Adipose tissue (tissue), 3 donors: Measurements from ENCODE around the gene ACYP2. TPM values are rescaled to one million over a fixed set of nuclear protein-coding genes. Genes with fewer than 3 reads are reported as not detected.
"Not testable (repeated sequence)": the region's sequence is repeated elsewhere in the genome, so short reads cannot be mapped to it uniquely, and the experiment has no call there.

Source experiments
- H3K27ac ChIP-seq: one replicate; pipeline ENCODE4 v1.5.1; 2013; ENCODE audit warnings: low read depth, low read length
- WGBS, 3 donors: extraction: QIAGEN DNeasy Blood & Tissue Kit; methylation state at CpG; one replicate each; pipeline ENCODE4 v1.1.7; 2013; 5-methylcytosine and 5-hydroxymethylcytosine counted together
- polyA plus RNA-seq, 3 donors: library from polyadenylated mRNA; stranded (reverse); fragments of 200-250 nt; gene quantifications; one replicate each; pipeline ENCODE4 v1.2.3, GENCODE V29; 2013
- donor health status: healthy with polysubstance abuse.
- donor health status: Bipolar disorder and iron deficiency.
- donor health status: healthy.

ACYP2 gene
- polyA plus RNA-seq, 3 donors, result 14.4 to 26.7 (median 26.1) TPM

GRCh38 chr2:54247115-54247514 is 131.7 kb downstream of the ACYP2 start:
- no peak overlapping the region for H3K27ac ChIP-seq

GRCh38 chr2:54249629-54250028 is 134.2 kb downstream of the ACYP2 start:
- H3K27ac ChIP-seq, result no peak overlapping the region

More at GRCh38 chr2:54247115-54247514, 131.7 kb downstream of the ACYP2 start:
- WGBS, 3 donors, result 52 to 75% (median 55%) methylated on average over 1 of the region's 1 CpG

- no peak overlapping the region for H3K27ac ChIP-seq
Observed at GRCh38 chr2:54254180-54254579, 138.8 kb downstream of the ACYP2 start.

DNA sequence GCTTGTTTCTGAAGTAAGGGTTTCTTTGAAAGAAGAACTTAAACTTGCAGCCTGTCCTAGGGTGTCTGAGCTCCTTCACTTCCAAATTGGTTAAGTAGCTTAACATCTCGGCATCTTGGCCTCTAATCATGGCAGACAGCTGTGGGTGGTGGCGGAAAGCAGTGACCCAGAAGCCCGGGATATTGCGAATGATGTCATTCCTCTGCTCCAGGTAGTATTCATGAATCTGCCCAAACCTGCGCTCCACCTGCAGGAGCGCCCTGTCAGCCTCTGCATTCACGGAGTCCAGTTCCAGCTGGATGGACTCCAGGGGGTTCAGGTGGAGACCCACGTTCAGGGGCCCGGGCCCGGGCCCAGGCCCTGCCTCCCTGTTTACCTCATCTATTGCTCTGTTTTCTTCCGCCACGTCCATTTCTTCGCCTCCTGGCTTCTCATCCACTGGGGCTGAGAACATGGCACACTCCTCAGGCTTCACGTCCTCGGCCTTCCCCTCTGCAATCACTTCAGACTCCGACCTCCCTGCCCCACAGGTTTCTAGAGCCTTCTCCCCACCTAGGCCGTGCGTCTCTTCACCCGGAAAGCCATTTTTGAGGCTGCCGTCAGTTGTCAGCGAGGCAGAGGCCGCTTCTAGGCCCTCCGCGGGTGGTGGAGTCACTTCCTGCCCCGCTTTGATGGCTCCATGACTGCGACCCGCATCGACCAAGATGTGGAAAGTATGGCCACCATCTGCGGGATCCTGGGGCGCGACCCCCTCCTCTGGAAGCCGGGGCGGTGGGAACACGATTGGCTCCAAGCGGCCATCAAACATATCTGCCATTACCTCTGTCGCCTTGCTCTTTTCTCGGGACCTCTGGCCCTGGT is 140.0 kb downstream of the ACYP2 start:
- WGBS, 3 donors, result 93 to 96% (median 95%) methylated on average over 37 of the region's 37 CpGs
- no peak overlapping the region for H3K27ac ChIP-seq

GRCh38 chr2:54256091-54256694 is 140.8 kb downstream of the ACYP2 start, which contains the start of gene TSPYL6:
TSS of gene TSPYL6 (minus strand) at chr2:54256229. CDS start at chr2:54256151, 78 bp downstream.
- 97 to 98% (median 98%) methylated on average over 25 of the region's 25 CpGs for WGBS, 3 donors
- H3K27ac ChIP-seq, result no peak within 1 kb of the TSS

GRCh38 chr2:54258166-54258565 is 142.8 kb downstream of the ACYP2 start:
- 69 to 91% (median 78%) methylated on average over 2 of the region's 2 CpGs for WGBS, 3 donors
- no peak overlapping the region for H3K27ac ChIP-seq

GRCh38 chr2:54259413-54260240 is 144.2 kb downstream of the ACYP2 start:
- 90 to 95% (median 94%) methylated on average over 6 of the region's 6 CpGs for WGBS, 3 donors
- no peak overlapping the region for H3K27ac ChIP-seq

- H3K27ac ChIP-seq, result no peak overlapping the region
- 95 to 100% (median 96%) methylated on average over 2 of the region's 2 CpGs for WGBS, 3 donors
Observed at GRCh38 chr2:54260241-54260595, 144.8 kb downstream of the ACYP2 start.

DNA sequence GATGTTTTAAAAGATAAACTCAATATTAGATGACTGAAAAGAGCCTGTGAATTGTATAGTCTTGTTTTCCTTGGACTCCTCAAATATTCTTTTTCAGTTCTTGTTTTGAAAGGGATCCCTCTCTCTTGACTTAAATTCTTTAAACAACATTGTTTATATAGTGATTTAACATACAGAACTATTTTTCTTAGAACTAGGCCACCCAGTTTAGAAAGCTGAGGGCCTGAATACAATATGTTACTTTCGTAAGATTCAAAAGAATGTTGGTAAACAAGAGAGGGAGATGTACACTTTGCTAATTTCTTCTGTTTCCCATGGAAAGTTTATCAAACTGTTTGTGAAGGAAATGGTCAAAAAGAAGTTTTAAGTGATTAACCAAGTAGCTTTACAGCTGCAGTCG is 146.1 kb downstream of the ACYP2 start:
- WGBS, 3 donors, result 19 to 77% (median 65%) methylated on average over 2 of the region's 2 CpGs
- no peak overlapping the region for H3K27ac ChIP-seq

DNA sequence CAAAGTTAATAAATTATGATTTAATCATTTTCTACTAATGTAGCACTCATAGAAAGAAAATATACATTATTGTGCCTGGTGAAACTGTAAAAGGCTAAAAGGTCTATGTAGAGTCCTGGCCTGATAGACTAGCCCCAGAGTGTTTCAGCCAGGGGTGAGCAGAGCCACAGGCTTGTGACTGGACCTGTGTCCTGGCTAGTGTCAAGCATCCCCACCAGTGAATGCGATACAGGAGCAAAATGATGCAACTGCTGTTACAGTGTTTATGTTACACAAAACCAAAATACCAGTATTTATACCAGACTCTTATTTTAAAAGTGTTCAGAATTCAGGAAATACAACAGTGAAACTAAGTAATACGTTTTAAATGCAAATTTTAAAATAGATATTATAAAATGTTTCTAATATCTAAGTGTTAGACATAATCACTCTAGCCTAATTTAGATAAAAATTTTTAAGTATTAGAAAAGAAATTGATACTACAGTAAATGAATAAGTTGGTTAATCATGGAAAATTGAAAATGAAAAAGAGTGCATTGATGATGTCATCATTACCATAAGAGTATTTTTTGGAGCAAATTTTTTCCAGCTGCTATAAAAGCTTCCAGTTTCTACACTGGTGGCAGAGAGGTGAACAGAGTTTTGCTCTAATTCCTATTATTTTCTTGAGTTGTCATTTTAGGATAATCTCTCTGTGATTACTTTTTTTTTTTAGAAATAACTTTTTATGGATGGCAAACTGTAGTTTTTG is 146.8 kb downstream of the ACYP2 start:
- WGBS, 3 donors, result 71 to 80% (median 79%) methylated on average over 2 of the region's 2 CpGs
- H3K27ac ChIP-seq, result no peak overlapping the region

GRCh38 chr2:54265081-54265480 is 149.7 kb downstream of the ACYP2 start:
- 61 to 68% (median 66%) methylated on average over 1 of the region's 1 CpG for WGBS, 3 donors
- not testable (repeated sequence) for H3K27ac ChIP-seq

- WGBS, 3 donors, result 45 to 94% (median 63%) methylated on average over 1 of the region's 1 CpG
Observed at GRCh38 chr2:54267577-54267976, 152.2 kb downstream of the ACYP2 start.

DNA sequence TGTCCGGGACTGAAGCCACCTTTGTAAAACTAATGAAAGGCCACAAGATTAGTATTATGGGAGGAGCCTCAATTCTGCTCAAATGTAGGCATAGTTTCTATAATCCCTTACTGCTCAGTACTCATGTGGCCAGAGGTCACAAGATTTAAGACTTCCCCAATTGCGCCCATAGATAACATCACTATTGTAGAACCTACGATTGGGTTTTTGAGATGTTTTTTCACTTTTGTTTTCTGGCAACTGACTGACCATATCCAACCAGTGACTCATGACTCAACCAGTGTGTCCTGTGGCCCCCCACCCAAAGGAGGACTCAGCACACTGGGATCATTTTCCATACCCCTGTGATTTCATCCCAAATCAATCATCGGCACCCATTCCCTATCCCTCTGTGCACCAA is 155.8 kb downstream of the ACYP2 start:
- WGBS, 3 donors, result 92 to 96% (median 93%) methylated on average over 4 of the region's 4 CpGs
- H3K27ac ChIP-seq, result no peak overlapping the region

More at GRCh38 chr2:54267577-54267976, 152.2 kb downstream of the ACYP2 start:
- H3K27ac ChIP-seq, result no peak overlapping the region

GRCh38 chr2:54271843-54272627 is 156.6 kb downstream of the ACYP2 start:
- WGBS, 3 donors, result 88 to 97% (median 92%) methylated on average over 6 of the region's 6 CpGs
- H3K27ac ChIP-seq, result no peak overlapping the region

- 55% methylated on average over 1 of the region's 1 CpG for WGBS, 3 donors
- no peak overlapping the region for H3K27ac ChIP-seq
Observed at GRCh38 chr2:54274781-54275242, 159.4 kb downstream of the ACYP2 start.

DNA sequence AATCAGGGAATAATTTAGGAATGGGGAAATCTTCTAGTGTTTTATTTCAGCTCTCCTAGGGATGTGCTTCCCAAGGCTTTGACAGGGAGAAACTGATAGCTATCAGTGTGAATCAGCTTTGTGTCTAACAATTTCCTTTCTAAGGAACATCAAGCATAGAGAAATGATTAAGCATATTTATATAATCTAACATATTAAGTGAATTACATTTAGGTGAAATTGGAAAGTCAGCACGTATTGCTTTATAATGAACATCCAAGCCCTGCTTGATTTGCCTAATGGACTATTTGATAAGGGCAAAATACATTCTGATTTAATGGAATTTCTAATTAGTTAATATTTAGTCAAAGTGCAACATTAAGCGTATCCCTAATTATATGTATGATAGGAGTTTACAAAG is 160.1 kb downstream of the ACYP2 start:
- WGBS, 3 donors, result 67 to 71% (median 68%) methylated on average over 2 of the region's 2 CpGs
- no peak overlapping the region for H3K27ac ChIP-seq

GRCh38 chr2:54279385-54279784 is 164.0 kb downstream of the ACYP2 start:
- 59 to 87% (median 64%) methylated on average over 2 of the region's 2 CpGs for WGBS, 3 donors
- no peak overlapping the region for H3K27ac ChIP-seq

- no peak overlapping the region for H3K27ac ChIP-seq
- 91 to 96% (median 95%) methylated on average over 3 of the region's 3 CpGs for WGBS, 3 donors
Observed at GRCh38 chr2:54284826-54285225, 169.4 kb downstream of the ACYP2 start.
